Hepatocyte (in vitro differentiated cells): ENCODE data around the gene C5AR2. TPM values are rescaled to one million over a fixed set of nuclear protein-coding genes. Genes with fewer than 3 reads are reported as not detected.
"Not testable (repeated sequence)": the region's sequence is repeated elsewhere in the genome, so short reads cannot be mapped to it uniquely, and the experiment has no call there.

Experiments used
- DNase-seq: peaks from one replicate; pipeline ENCODE4 v3.0.0-alpha.2; 2016; ENCODE audit warnings: low spot score
- H2AFZ ChIP-seq: fragments of 200-600 bp; sonication (generic); 2 replicates; pipeline ENCODE4 v1.6.0; 2016; ENCODE audit warnings: antibody characterized with exemption, mild to moderate bottlenecking
- H3K27ac ChIP-seq: fragments of 200-600 bp; sonication (generic); 2 replicates; pipeline ENCODE4 v1.5.1; 2016; ENCODE audit warnings: mild to moderate bottlenecking
- H3K27me3 ChIP-seq: fragments of 200-600 bp; sonication (generic); 2 replicates; pipeline ENCODE4 v1.6.1; 2016
- H3K36me3 ChIP-seq: fragments of 200-600 bp; sonication (generic); replicated peaks from 2 replicates; pipeline ENCODE4 v1.5.1; 2016; ENCODE audit warnings: low read depth; ENCODE audit not compliant: insufficient read depth
- H3K4me1 ChIP-seq: fragments of 200-600 bp; sonication (generic); 2 replicates; pipeline ENCODE4 v1.5.1; 2016; ENCODE audit warnings: mild to moderate bottlenecking, moderate library complexity; ENCODE audit not compliant: insufficient read depth
- H3K4me2 ChIP-seq: fragments of 200-600 bp; sonication (generic); 2 replicates; pipeline ENCODE4 v1.6.0; 2016
- H3K4me3 ChIP-seq: fragments of 200-600 bp; sonication (generic); 2 replicates; pipeline ENCODE4 v1.5.1; 2016; ENCODE audit warnings: mild to moderate bottlenecking
- H3K79me2 ChIP-seq: fragments of 200-600 bp; sonication (generic); 2 replicates; pipeline ENCODE4 v1.6.0; 2017; ENCODE audit warnings: mild to moderate bottlenecking
- H3K9me2 ChIP-seq: fragments of 200-600 bp; sonication (generic); replicated peaks from 2 replicates; pipeline ENCODE4 v1.6.0; 2017; ENCODE audit warnings: mild to moderate bottlenecking; ENCODE audit not compliant: insufficient read depth
- H3K9me3 ChIP-seq: fragments of 200-600 bp; sonication (generic); 2 replicates; pipeline ENCODE4 v1.5.1; 2016; ENCODE audit warnings: low read depth, mild to moderate bottlenecking
- H4K20me1 ChIP-seq: fragments of 200-600 bp; sonication (generic); 2 replicates; pipeline ENCODE4 v1.6.0; 2016; ENCODE audit warnings: mild to moderate bottlenecking; ENCODE audit not compliant: insufficient read depth, poor library complexity, severe bottlenecking
- EZH2 ChIP-seq: fragments of 200-600 bp; sonication (generic); IDR thresholded peaks from 2 replicates; pipeline ENCODE4 v1.6.1; 2016; ENCODE audit warnings: antibody characterized with exemption, mild to moderate bottlenecking, borderline replicate concordance
- EZH2phosphoT487 ChIP-seq: fragments of 200-600 bp; sonication (generic); IDR thresholded peaks from one replicate; pipeline ENCODE4 v1.6.1; 2018; ENCODE audit warnings: antibody characterized with exemption, mild to moderate bottlenecking, low read depth, moderate library complexity; ENCODE audit not compliant: unreplicated experiment, severe bottlenecking
- WGBS: methylation state at CpG from one replicate; pipeline ENCODE4 v1.1.6; 2016; ENCODE audit warnings: low lambda C conversion rate; ENCODE audit errors: missing lambda C conversion rate; 5-methylcytosine and 5-hydroxymethylcytosine counted together
- polyA plus RNA-seq: library from polyadenylated mRNA; unstranded; fragments of >200 nt; fragmentation: Nextera tagmentation; extraction: Ambion mirVana; gene quantifications from 2 replicates; pipeline ENCODE4 v1.2.1, GENCODE V29; 2016
- total RNA-seq: library from RNA; depleted of rRNA; stranded (reverse); fragments of >200 nt; gene quantifications from 2 replicates; pipeline ENCODE4 v1.2.3, GENCODE V29; 2014
- TF ChIP-seq, protein P1 (sequence below): fragments of 200-600 bp; sonication (generic); IDR thresholded peaks from 2 replicates; pipeline ENCODE4 v1.5.1; 2016; ENCODE audit warnings: antibody characterized with exemption, mild to moderate bottlenecking; ENCODE audit not compliant: poor library complexity

Gene C5AR2
- total and polyA plus RNA-seq, 2 experiments from 2014 or later: 0.53 TPM; not detected in 1

DNA sequence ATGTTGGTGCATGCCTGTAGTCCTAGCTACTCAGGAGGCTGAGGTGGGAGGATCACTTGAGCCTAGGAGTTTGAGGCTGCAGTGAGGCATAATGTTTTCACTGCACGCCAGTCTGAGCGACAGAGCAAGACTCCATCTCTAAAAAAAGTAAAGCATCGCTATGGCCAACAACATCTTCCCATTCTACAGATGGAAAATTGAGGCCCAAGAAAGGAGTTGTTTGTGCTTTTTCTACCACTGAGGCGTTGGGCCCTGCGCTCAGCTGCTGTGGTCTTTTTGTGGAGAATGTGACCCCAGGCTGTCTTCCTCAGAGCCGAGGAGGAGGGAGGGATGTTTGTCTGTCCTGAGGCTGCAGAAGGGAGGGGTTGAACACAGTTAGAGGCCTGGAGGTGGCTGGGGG, 485 bp upstream of the C5AR2 start:
- Histone ChIP-seq H3K36me3 (no peaks in the 10 kb centered on the region), H2AFZ (no peak overlapping the region), H4K20me1 (no peaks in the 10 kb centered on the region), H3K27me3 (no peaks in the 10 kb centered on the region), H3K9me3 (no peaks in the 10 kb centered on the region), H3K79me2 (no peaks in the 10 kb centered on the region), H3K4me3 (no peak overlapping the region), H3K27ac (no peak overlapping the region), H3K9me2 (no peaks in the 10 kb centered on the region), H3K4me1 (no peaks in the 10 kb centered on the region), H3K4me2 (no peak overlapping the region)
- 93% methylated on average over 6 of the region's 6 CpGs for WGBS
- no peak for TF ChIP-seq EZH2
- TF ChIP-seq EZH2phosphoT487: no peak
- TF ChIP-seq, protein P1, sequence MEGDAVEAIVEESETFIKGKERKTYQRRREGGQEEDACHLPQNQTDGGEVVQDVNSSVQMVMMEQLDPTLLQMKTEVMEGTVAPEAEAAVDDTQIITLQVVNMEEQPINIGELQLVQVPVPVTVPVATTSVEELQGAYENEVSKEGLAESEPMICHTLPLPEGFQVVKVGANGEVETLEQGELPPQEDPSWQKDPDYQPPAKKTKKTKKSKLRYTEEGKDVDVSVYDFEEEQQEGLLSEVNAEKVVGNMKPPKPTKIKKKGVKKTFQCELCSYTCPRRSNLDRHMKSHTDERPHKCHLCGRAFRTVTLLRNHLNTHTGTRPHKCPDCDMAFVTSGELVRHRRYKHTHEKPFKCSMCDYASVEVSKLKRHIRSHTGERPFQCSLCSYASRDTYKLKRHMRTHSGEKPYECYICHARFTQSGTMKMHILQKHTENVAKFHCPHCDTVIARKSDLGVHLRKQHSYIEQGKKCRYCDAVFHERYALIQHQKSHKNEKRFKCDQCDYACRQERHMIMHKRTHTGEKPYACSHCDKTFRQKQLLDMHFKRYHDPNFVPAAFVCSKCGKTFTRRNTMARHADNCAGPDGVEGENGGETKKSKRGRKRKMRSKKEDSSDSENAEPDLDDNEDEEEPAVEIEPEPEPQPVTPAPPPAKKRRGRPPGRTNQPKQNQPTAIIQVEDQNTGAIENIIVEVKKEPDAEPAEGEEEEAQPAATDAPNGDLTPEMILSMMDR: no peak
- no peak for DNase-seq

DNA sequence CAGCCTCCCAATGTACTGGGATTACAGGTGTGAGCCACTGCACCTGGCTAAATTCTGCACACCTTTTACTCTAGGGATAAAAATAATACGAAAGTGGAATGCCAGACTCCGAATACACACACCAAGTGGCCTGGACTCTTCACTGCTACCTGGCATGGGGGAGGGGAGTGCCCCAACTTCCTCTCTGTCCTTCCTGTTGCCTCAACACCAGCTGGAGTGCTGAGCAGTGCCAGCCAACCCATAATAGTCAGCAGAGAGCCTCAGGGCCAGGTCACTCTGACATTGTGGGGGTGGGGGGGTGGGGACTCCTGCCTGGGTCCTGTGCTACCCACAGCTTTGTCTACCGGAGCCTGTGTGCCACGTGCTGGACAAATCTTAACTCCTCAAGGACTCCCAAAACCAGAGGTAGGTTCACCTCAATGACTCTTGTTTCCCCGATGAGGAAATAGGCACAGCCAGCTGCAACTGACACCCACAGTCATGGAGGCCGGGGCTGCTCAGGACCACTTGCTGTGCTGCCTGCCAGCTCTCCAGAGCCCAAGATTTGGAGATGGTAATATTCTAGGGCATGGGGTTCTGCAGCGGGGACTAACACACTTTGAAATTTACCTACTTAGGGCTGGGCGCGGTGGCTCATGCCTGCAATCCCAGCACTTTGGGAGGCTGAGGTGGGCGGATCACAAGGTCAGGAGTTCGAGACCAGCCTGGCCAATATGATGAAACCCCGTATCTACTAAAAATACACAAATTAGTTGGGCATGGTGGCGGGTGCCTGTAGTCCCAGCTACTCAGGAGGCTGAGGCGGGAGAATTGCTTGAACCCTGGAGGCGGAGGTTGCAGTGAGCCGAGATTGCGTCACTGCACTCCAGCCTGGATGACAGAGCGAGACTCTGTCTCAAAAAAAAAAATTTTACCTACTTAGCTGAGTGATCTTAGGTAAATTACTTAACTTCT, 5.1 kb downstream of the C5AR2 start:
- DNase-seq, H2AFZ ChIP-seq: not testable (repeated sequence)

DNA sequence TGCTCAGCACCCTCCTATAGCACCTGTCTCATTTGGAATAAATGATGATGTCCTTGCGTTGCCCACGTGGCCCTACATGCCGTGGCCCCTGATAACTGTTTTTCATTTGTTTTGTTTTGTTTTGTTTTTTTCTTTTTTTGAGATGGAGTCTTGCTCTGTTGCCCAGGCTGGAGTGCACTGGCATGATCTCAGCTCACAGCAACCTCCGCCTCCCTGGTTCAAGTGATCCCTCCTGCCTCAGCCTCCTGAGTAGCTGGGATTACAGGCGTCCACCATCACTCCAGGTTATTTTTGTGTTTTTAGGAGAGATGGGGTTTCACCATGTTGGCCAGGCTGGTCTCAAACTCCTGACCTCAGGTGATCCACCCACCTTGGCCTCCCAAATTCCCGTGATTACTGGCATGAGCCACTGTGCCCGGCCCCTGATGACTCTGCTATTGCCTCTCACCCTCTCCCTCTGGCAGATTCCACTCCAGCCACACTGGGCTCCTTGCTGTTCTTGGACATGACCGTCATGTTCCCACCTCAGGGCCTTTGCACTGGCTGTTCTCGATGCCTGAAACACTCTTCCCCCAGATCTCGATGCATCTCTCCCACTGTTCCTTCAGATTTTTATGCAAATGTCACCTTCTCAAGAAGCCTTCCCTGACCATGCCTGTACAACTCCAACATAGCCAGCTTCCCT, 7.4 kb downstream of the C5AR2 start:
- DNase-seq: no peak
- Histone ChIP-seq H3K9me2 (no peaks in the 10 kb centered on the region), H4K20me1 (no peaks in the 10 kb centered on the region), H3K9me3 (no peaks in the 10 kb centered on the region), H3K27ac (no peak overlapping the region), H3K4me3 (no peak overlapping the region), H3K27me3 (no peaks in the 10 kb centered on the region), H3K4me1 (no peaks in the 10 kb centered on the region), H3K4me2 (no peak overlapping the region), H3K79me2 (no peaks in the 10 kb centered on the region), H2AFZ (no peak overlapping the region), H3K36me3 (no peaks in the 10 kb centered on the region)
- WGBS: 87% methylated on average over 10 of the region's 10 CpGs
- TF ChIP-seq EZH2 (no peak), EZH2phosphoT487 (no peak)
- TF ChIP-seq, protein P1: no peak

More for the DNA sequence above, 5.1 kb downstream of the C5AR2 start:
- not testable (repeated sequence) for H3K4me2 ChIP-seq, H4K20me1 ChIP-seq, H3K27ac ChIP-seq, H3K4me1 ChIP-seq, H3K79me2 ChIP-seq, H3K27me3 ChIP-seq, H3K9me2 ChIP-seq, H3K9me3 ChIP-seq, H3K4me3 ChIP-seq, H3K36me3 ChIP-seq
- 88% methylated on average over 18 of the region's 18 CpGs for WGBS
